ENCODE data around the gene ERMN.

Gene ERMN

GRCh38 chr2:157349949-157350515 is 24.4 kb upstream of the ERMN start:
- TF ChIP-seq SIN3A (IDR thresholded peaks at IDR 0.05; ENCODE audit: borderline replicate concordance, insufficient read depth, low read length) (no peak), POLR2AphosphoS5 (IDR thresholded peaks at IDR 0.05; ENCODE audit: low read depth, low read length) (no peak), FOXP2 (optimal IDR thresholded peaks at IDR 0.05; ENCODE audit: borderline replicate concordance, extremely low read depth, extremely low read length, insufficient read depth) (no peak), TAF1 (IDR thresholded peaks at IDR 0.05; ENCODE audit: borderline replicate concordance, insufficient read depth, low read length) (no peak)
- TF ChIP-seq, protein P1, sequence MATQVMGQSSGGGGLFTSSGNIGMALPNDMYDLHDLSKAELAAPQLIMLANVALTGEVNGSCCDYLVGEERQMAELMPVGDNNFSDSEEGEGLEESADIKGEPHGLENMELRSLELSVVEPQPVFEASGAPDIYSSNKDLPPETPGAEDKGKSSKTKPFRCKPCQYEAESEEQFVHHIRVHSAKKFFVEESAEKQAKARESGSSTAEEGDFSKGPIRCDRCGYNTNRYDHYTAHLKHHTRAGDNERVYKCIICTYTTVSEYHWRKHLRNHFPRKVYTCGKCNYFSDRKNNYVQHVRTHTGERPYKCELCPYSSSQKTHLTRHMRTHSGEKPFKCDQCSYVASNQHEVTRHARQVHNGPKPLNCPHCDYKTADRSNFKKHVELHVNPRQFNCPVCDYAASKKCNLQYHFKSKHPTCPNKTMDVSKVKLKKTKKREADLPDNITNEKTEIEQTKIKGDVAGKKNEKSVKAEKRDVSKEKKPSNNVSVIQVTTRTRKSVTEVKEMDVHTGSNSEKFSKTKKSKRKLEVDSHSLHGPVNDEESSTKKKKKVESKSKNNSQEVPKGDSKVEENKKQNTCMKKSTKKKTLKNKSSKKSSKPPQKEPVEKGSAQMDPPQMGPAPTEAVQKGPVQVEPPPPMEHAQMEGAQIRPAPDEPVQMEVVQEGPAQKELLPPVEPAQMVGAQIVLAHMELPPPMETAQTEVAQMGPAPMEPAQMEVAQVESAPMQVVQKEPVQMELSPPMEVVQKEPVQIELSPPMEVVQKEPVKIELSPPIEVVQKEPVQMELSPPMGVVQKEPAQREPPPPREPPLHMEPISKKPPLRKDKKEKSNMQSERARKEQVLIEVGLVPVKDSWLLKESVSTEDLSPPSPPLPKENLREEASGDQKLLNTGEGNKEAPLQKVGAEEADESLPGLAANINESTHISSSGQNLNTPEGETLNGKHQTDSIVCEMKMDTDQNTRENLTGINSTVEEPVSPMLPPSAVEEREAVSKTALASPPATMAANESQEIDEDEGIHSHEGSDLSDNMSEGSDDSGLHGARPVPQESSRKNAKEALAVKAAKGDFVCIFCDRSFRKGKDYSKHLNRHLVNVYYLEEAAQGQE (IDR thresholded peaks at IDR 0.05; ENCODE audit: insufficient read depth in 1 of 2, low read depth in 2 of 2, low read length in 2 of 2) = no peak

DNA sequence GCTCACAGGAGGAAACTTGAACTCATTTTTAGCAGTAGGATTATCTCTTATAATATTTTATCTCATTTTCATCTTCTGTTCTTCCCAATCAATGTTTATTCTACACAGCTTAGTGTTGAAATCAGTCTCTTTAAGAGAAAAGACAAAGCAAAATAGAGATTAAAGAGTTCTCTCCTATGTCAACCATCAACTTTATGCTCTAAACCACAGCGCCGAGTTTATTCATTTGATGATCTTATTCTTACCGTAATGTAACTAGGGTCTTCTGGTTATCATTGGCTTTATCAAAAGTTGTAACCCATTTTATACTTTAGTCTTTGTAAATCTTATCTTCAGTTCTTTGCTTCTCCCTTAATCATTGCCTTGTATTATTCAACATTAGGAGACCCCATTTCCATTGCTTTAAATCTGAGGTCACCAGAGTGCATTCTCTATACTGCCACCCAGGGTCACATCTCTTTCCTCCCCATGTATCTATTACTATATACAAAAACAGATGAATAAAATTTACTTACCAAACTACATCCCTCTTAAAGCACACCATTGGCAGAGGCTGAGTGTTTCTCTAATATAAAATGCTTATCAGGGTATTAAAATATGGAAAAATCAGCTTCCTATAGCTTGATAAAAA is 22.8 kb upstream of the ERMN start:
- TF ChIP-seq POLR2AphosphoS5 (IDR thresholded peaks at IDR 0.05; ENCODE audit: low read depth, low read length) (no peak), TAF1 (IDR thresholded peaks at IDR 0.05; ENCODE audit: borderline replicate concordance, insufficient read depth, low read length) (no peak), FOXP2 (optimal IDR thresholded peaks at IDR 0.05; ENCODE audit: borderline replicate concordance, extremely low read depth, extremely low read length, insufficient read depth) (no peak), SIN3A (IDR thresholded peaks at IDR 0.05; ENCODE audit: borderline replicate concordance, insufficient read depth, low read length) (no peak)
- TF ChIP-seq, protein P1 (IDR thresholded peaks at IDR 0.05; ENCODE audit: insufficient read depth in 1 of 2, low read depth in 2 of 2, low read length in 2 of 2) = no peak

DNA sequence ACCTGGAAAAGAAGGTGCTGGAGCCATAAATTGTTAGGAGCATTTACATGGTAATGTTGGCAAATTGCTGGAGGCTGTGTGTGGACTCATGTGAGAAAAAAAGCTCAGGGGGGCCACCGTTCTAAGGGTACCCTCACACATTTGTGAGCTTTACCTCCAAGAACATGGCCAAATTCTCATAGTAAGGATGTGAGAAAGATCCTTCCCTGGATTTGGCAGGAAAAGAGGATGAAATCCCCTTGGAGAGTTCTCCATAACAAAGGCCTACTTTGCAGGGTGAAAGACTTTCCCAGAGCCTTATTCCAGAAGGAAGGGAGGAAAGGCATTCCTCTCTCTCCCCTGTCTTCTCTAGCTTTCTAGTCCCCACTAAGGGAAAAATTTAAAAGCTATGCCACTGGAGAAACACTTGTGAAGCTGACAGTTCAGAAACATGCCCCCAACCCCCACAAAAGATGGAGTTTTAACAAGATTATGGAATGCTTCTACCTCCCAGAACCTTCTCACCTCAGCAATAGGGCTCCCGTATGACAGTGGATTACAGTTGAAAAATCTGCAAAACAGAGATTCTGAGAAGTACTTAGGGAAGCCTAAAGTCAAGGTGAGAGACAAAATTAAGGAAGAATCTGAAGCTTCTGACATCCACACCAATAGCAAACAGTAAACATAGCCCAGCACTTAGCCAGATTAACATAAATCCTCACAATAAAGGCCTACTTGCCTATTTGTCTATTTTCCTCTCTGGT is 20.2 kb upstream of the ERMN start:
- no peak for TF ChIP-seq FOXP2 (optimal IDR thresholded peaks at IDR 0.05; ENCODE audit: borderline replicate concordance, extremely low read depth, extremely low read length, insufficient read depth)
- TF ChIP-seq, protein P1 (IDR thresholded peaks at IDR 0.05; ENCODE audit: insufficient read depth in 1 of 2, low read depth in 2 of 2, low read length in 2 of 2) = no peak
- TF ChIP-seq SIN3A (IDR thresholded peaks at IDR 0.05; ENCODE audit: borderline replicate concordance, insufficient read depth, low read length) = no peak
- TF ChIP-seq POLR2AphosphoS5 (IDR thresholded peaks at IDR 0.05; ENCODE audit: low read depth, low read length) = no peak

- TF ChIP-seq, protein P1 (IDR thresholded peaks at IDR 0.05; ENCODE audit: insufficient read depth in 1 of 2, low read depth in 2 of 2, low read length in 2 of 2) = no peak
- TF ChIP-seq SIN3A (IDR thresholded peaks at IDR 0.05; ENCODE audit: borderline replicate concordance, insufficient read depth, low read length) (no peak), POLR2AphosphoS5 (IDR thresholded peaks at IDR 0.05; ENCODE audit: low read depth, low read length) (no peak), FOXP2 (optimal IDR thresholded peaks at IDR 0.05; ENCODE audit: borderline replicate concordance, extremely low read depth, extremely low read length, insufficient read depth) (no peak), TAF1 (IDR thresholded peaks at IDR 0.05; ENCODE audit: borderline replicate concordance, insufficient read depth, low read length) (no peak)
These were observed 14.5 kb upstream of the ERMN start for GRCh38 chr2:157339965-157340655.
